ENCODE data around the gene RABGGTA.

DNA sequence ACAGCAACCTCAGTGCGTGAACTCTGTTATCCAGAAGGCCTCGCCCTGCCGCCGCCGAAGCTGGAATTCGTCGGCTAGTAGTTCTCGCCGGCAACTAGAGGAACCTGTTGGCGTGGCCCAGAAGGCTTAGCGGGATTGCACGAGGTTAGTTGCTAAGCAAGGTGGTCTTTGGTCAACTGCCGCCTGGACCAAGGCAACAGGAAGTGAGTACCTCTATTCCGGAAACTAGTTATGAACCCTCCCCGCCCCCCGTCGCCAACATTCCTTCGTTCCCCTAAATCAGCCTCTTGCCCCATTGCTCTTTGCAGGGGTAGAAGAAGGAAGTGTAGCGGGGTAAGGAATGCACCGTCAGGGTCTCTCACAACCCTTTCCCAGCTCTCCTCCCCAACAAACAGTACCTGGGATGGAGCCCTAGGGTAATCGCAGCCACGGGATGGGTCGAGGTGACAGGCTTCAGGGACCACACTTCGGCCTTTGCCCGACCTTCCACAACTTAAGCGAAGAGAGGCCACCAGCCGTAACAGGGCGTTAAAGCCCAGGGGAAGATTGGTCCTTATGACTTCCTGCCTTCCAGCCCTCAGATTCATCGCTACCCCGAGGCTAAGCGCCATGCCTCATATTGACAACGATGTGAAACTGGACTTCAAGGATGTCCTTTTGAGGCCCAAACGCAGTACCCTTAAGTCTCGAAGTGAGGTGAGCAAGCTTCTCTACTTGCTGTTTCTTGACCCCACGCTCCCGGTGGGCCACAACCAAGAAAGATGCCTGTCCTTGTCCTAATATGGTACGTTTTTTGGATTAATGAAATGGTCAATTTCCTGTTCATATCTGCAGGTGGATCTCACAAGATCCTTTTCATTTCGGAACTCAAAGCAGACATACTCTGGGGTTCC is 38.5 kb downstream of the RABGGTA start, which contains the start of gene GMPR2:
- TF ChIP-seq, protein P1, sequence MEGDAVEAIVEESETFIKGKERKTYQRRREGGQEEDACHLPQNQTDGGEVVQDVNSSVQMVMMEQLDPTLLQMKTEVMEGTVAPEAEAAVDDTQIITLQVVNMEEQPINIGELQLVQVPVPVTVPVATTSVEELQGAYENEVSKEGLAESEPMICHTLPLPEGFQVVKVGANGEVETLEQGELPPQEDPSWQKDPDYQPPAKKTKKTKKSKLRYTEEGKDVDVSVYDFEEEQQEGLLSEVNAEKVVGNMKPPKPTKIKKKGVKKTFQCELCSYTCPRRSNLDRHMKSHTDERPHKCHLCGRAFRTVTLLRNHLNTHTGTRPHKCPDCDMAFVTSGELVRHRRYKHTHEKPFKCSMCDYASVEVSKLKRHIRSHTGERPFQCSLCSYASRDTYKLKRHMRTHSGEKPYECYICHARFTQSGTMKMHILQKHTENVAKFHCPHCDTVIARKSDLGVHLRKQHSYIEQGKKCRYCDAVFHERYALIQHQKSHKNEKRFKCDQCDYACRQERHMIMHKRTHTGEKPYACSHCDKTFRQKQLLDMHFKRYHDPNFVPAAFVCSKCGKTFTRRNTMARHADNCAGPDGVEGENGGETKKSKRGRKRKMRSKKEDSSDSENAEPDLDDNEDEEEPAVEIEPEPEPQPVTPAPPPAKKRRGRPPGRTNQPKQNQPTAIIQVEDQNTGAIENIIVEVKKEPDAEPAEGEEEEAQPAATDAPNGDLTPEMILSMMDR (IDR thresholded peaks at IDR 0.05 in 4 of 5, conservative IDR thresholded peaks at IDR 0.05 in 1 of 5) = no peak
- no peak for TF ChIP-seq POLR2A (IDR thresholded peaks at IDR 0.05)

Measured in gastrocnemius medialis (tissue), 4 donors.